H1 (cell line): ENCODE results near the gene PRELID1. TPM values are rescaled to one million over a fixed set of nuclear protein-coding genes. Genes with fewer than 3 reads are reported as not detected.

Experiments
- BACH1 ChIP-seq: IDR thresholded peaks from 2 replicates; pipeline ENCODE4 v1.6.1; 2012; ENCODE audit warnings: low read length, improper control_type of control experiment
- BCL11A ChIP-seq, 2 experiments: IDR thresholded peaks; one replicate each; pipeline ENCODE4 v1.6.1; 2011; ENCODE audit warnings: low read depth in 2 of 2, low read length in 2 of 2, mild to moderate bottlenecking in 2 of 2
- CBX8 ChIP-seq: fragments of 300-800, 300-1000 bp; sonication (generic); IDR thresholded peaks from 2 replicates; pipeline ENCODE4 v1.7.1; 2016; ENCODE audit warnings: low read depth, low read length, borderline replicate concordance
- CHD1 ChIP-seq: IDR thresholded peaks from 2 replicates; pipeline ENCODE4 v1.6.1; 2012; ENCODE audit warnings: low read depth, low read length, improper control_type of control experiment
- EZH2 ChIP-seq: fragments of 200-600 bp; sonication (generic); IDR thresholded peaks from 2 replicates; pipeline ENCODE4 v1.7.1; 2012; ENCODE audit warnings: low read depth, mild to moderate bottlenecking, moderate library complexity, low read length, inconsistent platforms; ENCODE audit not compliant: severe bottlenecking
- POLR2A ChIP-seq, 2 experiments: IDR thresholded peaks; 1 replicate in 1 of 2; 2 replicates in 1 of 2; pipeline ENCODE4 v1.6.1; 2011; ENCODE audit warnings: low read depth in 2 of 2, low read length in 2 of 2, mild to moderate bottlenecking in 2 of 2; ENCODE audit errors: control extremely low read depth in 1 of 2
- SP4 ChIP-seq: IDR thresholded peaks from 2 replicates; pipeline ENCODE4 v1.6.1; 2012; ENCODE audit warnings: low read length, inconsistent platforms
- polyA plus RNA-seq, 7 experiments: library from polyadenylated mRNA; depleted of rRNA in 3 of 7; stranded (reverse) in 5 of 7; unstranded in 2 of 7; fragments of >200 nt in 5 of 7; fragments of 200-250 nt in 2 of 7; gene quantifications; 1 replicate in 5 of 7; 2 replicates in 1 of 7; 4 replicates in 1 of 7; pipeline versions ENCODE4 v1.2.1 to v1.2.3, GENCODE V29; 2011 to 2013; ENCODE audit warnings: missing spikeins in 2 of 7, mixed read lengths in 2 of 7
- total RNA-seq: library from RNA; stranded (reverse); fragmentation: NEBNext Ultra II Directional; extraction: Animal tissue kit (Norgen Biotek cat#: 25700); gene quantifications from 2 replicates; pipeline ENCODE4 v1.2.1, GENCODE V29; 2021
- TF ChIP-seq, protein P1 (sequence below): IDR thresholded peaks from 2 replicates; pipeline ENCODE4 v1.6.1; 2012; ENCODE audit warnings: inconsistent platforms
- TF ChIP-seq, protein P2 (sequence below): IDR thresholded peaks from 2 replicates; pipeline ENCODE4 v1.6.1; 2011; ENCODE audit warnings: low read length, improper control_type of control experiment

PRELID1 gene
- total and polyA plus RNA-seq, 2 of the 8 experiments (the other 6 are each of a cell fraction or from before 2014, with no cell fraction given), result 272 to 428 TPM

DNA sequence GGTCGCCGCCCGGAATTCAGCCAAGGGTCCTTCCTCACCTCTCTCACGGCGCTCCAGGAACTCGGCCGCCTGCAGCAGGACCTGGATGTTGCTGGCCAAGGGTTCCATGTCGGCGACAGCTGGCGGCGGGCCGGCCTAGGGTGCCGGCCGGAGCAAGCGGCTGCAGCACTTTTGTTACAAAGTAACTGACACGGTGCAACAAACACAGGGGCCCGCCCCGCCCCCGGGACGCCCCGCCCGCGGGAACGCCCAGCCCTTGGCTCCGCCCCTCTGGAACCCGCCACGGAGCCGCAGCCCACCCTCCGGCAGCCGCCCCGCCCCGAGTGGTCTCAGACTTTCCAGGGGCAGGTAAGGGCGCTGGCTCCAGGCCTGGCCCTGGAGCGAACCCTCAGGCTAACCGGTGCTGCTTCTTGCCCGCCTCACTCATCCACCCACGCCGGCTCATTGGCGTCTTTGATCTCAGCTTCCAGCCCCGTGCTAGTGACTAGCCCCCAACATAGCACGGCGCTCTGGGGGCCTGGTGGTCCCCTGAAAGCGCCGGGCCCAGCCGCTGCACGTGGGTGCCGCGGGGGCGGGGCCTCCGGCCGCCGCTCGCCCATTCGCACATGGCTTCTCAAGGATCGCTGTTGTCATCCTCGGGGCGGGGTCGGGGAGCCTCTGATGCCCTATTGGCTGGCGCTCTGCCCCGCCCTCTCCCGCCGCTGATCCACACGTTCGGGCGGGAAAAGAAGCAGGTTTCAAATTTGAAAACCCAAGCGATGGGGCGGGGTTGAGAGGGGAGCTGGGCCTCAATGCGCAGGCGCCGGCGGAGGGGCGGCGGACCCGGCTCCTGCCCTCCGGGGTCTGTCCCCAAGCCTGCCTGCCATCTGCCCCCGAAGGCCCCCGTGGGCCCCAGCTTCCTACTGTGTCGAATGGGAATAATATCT is 8.4 kb downstream of the PRELID1 start, which contains the start of gene MXD3 (continued):
- no peak for TF ChIP-seq EZH2
- TF ChIP-seq, protein P1, sequence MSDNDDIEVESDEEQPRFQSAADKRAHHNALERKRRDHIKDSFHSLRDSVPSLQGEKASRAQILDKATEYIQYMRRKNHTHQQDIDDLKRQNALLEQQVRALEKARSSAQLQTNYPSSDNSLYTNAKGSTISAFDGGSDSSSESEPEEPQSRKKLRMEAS, result peak; percentile 96
- no peak for TF ChIP-seq CHD1
- TF ChIP-seq BACH1, result peak; percentile 81
- no peak for TF ChIP-seq CBX8
- TF ChIP-seq POLR2A (IDR thresholded peaks at IDR 0.05; ENCODE audit: control extremely low read depth in 1 of 2, low read depth in 2 of 2, low read length in 2 of 2), result peak in 1 of 2 experiments; percentile 60; a peak in 2 of 3 replicates
- TF ChIP-seq, protein P2, sequence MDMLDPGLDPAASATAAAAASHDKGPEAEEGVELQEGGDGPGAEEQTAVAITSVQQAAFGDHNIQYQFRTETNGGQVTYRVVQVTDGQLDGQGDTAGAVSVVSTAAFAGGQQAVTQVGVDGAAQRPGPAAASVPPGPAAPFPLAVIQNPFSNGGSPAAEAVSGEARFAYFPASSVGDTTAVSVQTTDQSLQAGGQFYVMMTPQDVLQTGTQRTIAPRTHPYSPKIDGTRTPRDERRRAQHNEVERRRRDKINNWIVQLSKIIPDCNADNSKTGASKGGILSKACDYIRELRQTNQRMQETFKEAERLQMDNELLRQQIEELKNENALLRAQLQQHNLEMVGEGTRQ, result peak; percentile 58; the same call in 1 of the 2 replicates
- TF ChIP-seq SP4, result peak; percentile 91
- no peak for TF ChIP-seq BCL11A (IDR thresholded peaks at IDR 0.05; ENCODE audit: low read depth in 2 of 2, low read length in 2 of 2)
